OCI-LY1 (cell line): ENCODE measurements around the gene SDK1.

Experiments
- EZH2 ChIP-seq: fragments of 200-600 bp; sonication (generic), shearing (Covaris generic); IDR thresholded peaks from 2 replicates; pipeline ENCODE4 v1.8.0; 2017; ENCODE audit warnings: borderline replicate concordance, mixed run types, mild to moderate bottlenecking, antibody characterized with exemption, low read length, moderate library complexity, mixed read lengths
- TF ChIP-seq, protein P1 (sequence below): fragments of 200-600 bp; sonication (generic), shearing (Covaris generic); IDR thresholded peaks from 2 replicates; pipeline ENCODE4 v1.5.1; 2017; ENCODE audit warnings: mild to moderate bottlenecking, antibody characterized with exemption, low read length, moderate library complexity, mixed read lengths

DNA sequence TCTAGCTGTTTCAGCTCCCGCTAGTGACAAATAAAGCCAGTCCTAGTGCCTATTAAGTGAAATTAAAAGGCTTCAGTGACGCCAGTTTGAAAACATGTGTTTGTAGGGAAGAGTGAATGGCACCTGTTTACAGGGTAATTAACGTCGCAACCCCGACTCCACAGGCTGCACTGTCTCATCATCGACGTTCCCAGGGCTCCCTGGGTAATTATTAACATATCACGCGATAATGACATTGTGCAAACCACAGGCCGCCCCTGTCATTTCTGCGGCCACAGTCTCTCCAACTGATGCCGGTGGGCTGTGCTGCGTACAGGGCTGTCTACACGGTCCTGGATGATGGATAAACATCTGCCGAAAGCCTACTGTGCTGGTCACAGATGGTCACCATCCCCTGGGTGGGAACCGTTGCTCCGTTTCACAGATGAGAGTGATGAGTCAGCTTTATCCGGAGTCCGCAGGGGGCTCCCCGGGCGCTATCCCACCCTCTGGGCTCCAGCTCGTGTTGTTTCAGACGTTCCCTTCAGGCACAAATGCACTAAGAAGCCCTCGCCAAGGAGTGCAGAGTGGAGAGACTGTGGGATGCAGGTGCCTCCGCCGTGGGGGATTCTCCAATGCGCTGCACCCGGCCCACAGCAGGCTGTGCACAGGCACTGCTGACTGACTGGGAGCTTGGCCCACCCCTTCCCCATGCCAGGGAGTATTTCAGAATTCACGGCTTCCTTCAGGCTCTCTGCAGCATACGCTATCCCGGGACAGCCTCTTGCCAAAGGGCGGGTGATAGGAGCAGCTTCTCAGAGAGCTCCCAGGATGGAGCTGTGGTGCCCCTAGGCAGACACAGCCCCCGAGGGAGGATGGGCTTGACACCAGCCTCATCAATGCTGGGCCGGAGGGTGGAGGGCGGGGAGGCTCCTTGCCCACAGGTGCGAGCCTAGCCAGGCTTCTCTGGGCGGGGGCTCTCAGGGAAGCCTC, 889.2 kb downstream of the SDK1 start:
- TF ChIP-seq, protein P1, sequence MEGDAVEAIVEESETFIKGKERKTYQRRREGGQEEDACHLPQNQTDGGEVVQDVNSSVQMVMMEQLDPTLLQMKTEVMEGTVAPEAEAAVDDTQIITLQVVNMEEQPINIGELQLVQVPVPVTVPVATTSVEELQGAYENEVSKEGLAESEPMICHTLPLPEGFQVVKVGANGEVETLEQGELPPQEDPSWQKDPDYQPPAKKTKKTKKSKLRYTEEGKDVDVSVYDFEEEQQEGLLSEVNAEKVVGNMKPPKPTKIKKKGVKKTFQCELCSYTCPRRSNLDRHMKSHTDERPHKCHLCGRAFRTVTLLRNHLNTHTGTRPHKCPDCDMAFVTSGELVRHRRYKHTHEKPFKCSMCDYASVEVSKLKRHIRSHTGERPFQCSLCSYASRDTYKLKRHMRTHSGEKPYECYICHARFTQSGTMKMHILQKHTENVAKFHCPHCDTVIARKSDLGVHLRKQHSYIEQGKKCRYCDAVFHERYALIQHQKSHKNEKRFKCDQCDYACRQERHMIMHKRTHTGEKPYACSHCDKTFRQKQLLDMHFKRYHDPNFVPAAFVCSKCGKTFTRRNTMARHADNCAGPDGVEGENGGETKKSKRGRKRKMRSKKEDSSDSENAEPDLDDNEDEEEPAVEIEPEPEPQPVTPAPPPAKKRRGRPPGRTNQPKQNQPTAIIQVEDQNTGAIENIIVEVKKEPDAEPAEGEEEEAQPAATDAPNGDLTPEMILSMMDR = no peak
- no peak for TF ChIP-seq EZH2
